Heart left ventricle (tissue), 13 donors: ENCODE results near the gene CNST.

Source experiments
- POLR2A ChIP-seq, 2 donors: fragments of 450-650 bp; IDR thresholded peaks; one replicate each; pipeline ENCODE4 v1.6.1; 2017; ENCODE audit warnings: antibody characterized with exemption in 2 of 2, mild to moderate bottlenecking in 2 of 2, moderate library complexity in 2 of 2
- TF ChIP-seq, protein P1 (sequence below), 12 donors: fragments of 200-600 bp; sonication (generic) in 4 of 12; IDR thresholded peaks; one replicate each; pipeline versions ENCODE4 v1.5.0 to v1.8.0; 2018 to 2022; ENCODE audit warnings: antibody characterized with exemption in 12 of 12, mild to moderate bottlenecking in 5 of 12
- donor health status: ischemic (EF 13 %, LVEDD 7.1; RV severe dilation, severe dysfunction).
- donor health status: DM: no; HTN: yes; CAD: no.
- donor health status: DM: no; HTN: no; CAD: no.
- donor health status: ischemic (EF 25% LVEDD 6.9; RV normal size, moderate dysfunction).
- donor health status: ischemic (EF 25% LVEDD 5.7; RV mildly dilated, moderate dysfunction).
- donor health status: ischemic (EF 35%, LVEDD 5.7; RV mildly dilated, moderate dysfunction).
- donor health status: nonischemic (EF 11% LVEDD 7.7; RV severe dilation, severe dysfunction).
- donor health status: DM: yes; HTN: yes; CAD: no.
- donor health status: PGD.
- donor health status: ischemic (EF 29% LVEDD 5.4; RV normal size, mild dysfunction).
- donor health status: nonischemic (EF 23%, LVEDD 6.1; RV moderate dilation, normal function).

DNA sequence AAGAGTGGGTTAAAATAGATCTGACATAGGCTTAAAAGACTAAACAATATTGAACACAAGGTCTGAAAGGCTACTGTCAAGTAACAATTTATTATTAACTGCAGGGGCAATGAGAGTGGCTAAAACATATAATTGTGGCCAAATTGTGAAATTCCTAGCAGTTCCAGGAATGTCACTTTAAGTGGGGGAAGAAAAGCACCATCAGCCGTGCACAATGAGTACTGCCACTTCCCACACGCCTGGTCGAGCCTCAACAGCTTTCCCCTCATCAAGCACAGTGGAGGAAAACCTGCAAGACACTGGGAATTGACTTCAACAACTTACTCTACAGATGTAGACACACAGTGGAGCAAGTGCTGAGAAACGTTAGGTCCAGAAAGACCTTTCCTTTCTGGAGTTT is 16.6 kb upstream of the CNST start:
- TF ChIP-seq, protein P1, sequence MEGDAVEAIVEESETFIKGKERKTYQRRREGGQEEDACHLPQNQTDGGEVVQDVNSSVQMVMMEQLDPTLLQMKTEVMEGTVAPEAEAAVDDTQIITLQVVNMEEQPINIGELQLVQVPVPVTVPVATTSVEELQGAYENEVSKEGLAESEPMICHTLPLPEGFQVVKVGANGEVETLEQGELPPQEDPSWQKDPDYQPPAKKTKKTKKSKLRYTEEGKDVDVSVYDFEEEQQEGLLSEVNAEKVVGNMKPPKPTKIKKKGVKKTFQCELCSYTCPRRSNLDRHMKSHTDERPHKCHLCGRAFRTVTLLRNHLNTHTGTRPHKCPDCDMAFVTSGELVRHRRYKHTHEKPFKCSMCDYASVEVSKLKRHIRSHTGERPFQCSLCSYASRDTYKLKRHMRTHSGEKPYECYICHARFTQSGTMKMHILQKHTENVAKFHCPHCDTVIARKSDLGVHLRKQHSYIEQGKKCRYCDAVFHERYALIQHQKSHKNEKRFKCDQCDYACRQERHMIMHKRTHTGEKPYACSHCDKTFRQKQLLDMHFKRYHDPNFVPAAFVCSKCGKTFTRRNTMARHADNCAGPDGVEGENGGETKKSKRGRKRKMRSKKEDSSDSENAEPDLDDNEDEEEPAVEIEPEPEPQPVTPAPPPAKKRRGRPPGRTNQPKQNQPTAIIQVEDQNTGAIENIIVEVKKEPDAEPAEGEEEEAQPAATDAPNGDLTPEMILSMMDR (IDR thresholded peaks at IDR 0.05), result no peak
- TF ChIP-seq POLR2A (IDR thresholded peaks at IDR 0.05), result no peak
